ENCODE measurements around the gene C12orf50.

GRCh38 chr12:88044035-88044434, 14.8 kb upstream of the C12orf50 start:
- TF ChIP-seq POLR2A (IDR thresholded peaks at IDR 0.05) (no peak), CTCF (IDR thresholded peaks at IDR 0.05) (no peak)

Measured in testis (tissue), 2 donors.